Measurements from ENCODE around the gene DAZL. TPM values are rescaled to one million over a fixed set of nuclear protein-coding genes. Genes with fewer than 3 reads are reported as not detected.

DAZL gene
- total and polyA plus RNA-seq, 10 of the 15 experiments (the other 5 are each of a cell fraction or from before 2014, with no cell fraction given), result 0.04 to 0.48 (median 0.13) TPM; not detected in 1

DNA sequence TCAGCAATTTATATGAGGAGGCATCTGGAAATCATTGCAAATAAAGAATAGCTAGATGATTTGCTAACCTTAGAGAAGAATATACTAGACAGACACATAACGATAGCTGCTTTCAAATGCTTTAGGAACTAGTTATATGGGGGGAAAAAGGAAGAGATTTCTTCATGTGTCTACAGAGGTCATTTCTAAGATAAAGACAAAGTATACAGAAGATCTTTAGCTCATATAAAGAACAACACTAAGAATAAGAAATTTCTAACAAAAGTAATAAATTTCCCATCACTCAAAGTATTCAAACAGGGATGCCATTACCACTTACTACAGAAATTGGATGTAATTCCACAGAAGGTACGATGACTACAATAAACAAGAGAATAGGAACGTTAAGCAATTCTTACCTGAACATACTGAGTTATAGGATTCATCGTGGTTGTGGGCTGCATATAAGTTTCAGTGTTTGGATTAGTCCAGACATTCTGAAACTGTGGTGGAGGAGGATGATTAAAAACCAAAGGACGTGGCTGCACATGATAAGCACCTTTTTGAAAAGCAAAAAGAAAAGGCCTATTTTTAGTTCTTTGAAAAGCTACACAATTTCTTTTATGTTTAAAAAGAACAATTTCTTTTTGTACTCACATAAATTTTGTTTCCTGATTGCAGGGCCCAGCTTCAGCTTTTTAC lies 8.7 kb downstream of the DAZL start (continued):
- TF ChIP-seq EZH2 (IDR thresholded peaks at IDR 0.05; ENCODE audit: borderline replicate concordance, control insufficient read depth, low read depth, low read length) (no peak), GATAD2B (conservative IDR thresholded peaks at IDR 0.05; ENCODE audit: low read depth) (no peak), SMARCA5 (IDR thresholded peaks at IDR 0.05) (no peak), ZNF274 (IDR thresholded peaks at IDR 0.05; ENCODE audit: insufficient read depth, insufficient read length) (no peak), BMI1 (IDR thresholded peaks at IDR 0.05; ENCODE audit: borderline replicate concordance) (peak; percentile 41; the same call in 1 of the 2 replicates), TARDBP (IDR thresholded peaks at IDR 0.05; ENCODE audit: borderline replicate concordance) (no peak), FOS (IDR thresholded peaks at IDR 0.05; ENCODE audit: borderline replicate concordance, extremely low read depth, insufficient read length) (no peak), MXI1 (IDR thresholded peaks at IDR 0.05; ENCODE audit: low read depth, low read length) (no peak), BRCA1 (IDR thresholded peaks at IDR 0.05; ENCODE audit: low read depth, low read length) (no peak), RAD51 (IDR thresholded peaks at IDR 0.05) (no peak), WRNIP1 (IDR thresholded peaks at IDR 0.05; ENCODE audit: borderline replicate concordance, low read depth, low read length) (no peak), MYC (IDR thresholded peaks at IDR 0.05; ENCODE audit: insufficient read depth, insufficient read length, insufficient replicate concordance, low read length, severe bottlenecking) (no peak), RAD21 (IDR thresholded peaks at IDR 0.05; ENCODE audit: insufficient read depth, low read depth, low read length) (no peak), MEF2B (IDR thresholded peaks at IDR 0.05; ENCODE audit: partially characterized antibody, poor library complexity, severe bottlenecking) (peak; percentile 69), STAT1 (conservative IDR thresholded peaks at IDR 0.05) (no peak), JUNB (IDR thresholded peaks at IDR 0.05) (peak; percentile 97), YBX1 (IDR thresholded peaks at IDR 0.05) (no peak), EED (IDR thresholded peaks at IDR 0.05; ENCODE audit: low read depth) (peak; percentile 76), RFX5 (IDR thresholded peaks at IDR 0.05; ENCODE audit: low read depth, low read length) (no peak), MEF2A (IDR thresholded peaks at IDR 0.05; ENCODE audit: insufficient read depth, low read depth, low read length) (peak; percentile 94), TBL1XR1 (IDR thresholded peaks at IDR 0.05; ENCODE audit: low read depth, low read length) (no peak), SP1 (IDR thresholded peaks at IDR 0.05; ENCODE audit: low read depth, low read length) (no peak), ZNF622 (IDR thresholded peaks at IDR 0.05) (no peak), YY1 (IDR thresholded peaks at IDR 0.05; ENCODE audit: low read depth, low read length) (no peak), PAX8 (IDR thresholded peaks at IDR 0.05) (no peak), POLR2AphosphoS5 (IDR thresholded peaks at IDR 0.05; ENCODE audit: low read length) (no peak), PAX5 (IDR thresholded peaks at IDR 0.05; ENCODE audit: borderline replicate concordance, low read depth, low read length) (peak; percentile 50; the same call in 1 of the 2 replicates), HDGF (IDR thresholded peaks at IDR 0.05) (no peak), LARP7 (IDR thresholded peaks at IDR 0.05) (no peak), SMAD1 (IDR thresholded peaks at IDR 0.05; ENCODE audit: low read depth, partially characterized antibody) (no peak)
- TF ChIP-seq, protein P1, sequence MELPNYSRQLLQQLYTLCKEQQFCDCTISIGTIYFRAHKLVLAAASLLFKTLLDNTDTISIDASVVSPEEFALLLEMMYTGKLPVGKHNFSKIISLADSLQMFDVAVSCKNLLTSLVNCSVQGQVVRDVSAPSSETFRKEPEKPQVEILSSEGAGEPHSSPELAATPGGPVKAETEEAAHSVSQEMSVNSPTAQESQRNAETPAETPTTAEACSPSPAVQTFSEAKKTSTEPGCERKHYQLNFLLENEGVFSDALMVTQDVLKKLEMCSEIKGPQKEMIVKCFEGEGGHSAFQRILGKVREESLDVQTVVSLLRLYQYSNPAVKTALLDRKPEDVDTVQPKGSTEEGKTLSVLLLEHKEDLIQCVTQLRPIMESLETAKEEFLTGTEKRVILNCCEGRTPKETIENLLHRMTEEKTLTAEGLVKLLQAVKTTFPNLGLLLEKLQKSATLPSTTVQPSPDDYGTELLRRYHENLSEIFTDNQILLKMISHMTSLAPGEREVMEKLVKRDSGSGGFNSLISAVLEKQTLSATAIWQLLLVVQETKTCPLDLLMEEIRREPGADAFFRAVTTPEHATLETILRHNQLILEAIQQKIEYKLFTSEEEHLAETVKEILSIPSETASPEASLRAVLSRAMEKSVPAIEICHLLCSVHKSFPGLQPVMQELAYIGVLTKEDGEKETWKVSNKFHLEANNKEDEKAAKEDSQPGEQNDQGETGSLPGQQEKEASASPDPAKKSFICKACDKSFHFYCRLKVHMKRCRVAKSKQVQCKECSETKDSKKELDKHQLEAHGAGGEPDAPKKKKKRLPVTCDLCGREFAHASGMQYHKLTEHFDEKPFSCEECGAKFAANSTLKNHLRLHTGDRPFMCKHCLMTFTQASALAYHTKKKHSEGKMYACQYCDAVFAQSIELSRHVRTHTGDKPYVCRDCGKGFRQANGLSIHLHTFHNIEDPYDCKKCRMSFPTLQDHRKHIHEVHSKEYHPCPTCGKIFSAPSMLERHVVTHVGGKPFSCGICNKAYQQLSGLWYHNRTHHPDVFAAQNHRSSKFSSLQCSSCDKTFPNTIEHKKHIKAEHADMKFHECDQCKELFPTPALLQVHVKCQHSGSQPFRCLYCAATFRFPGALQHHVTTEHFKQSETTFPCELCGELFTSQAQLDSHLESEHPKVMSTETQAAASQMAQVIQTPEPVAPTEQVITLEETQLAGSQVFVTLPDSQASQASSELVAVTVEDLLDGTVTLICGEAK (IDR thresholded peaks at IDR 0.05; ENCODE audit: borderline replicate concordance), result no peak
